ENCODE data around the gene PLA1A.
"Not testable (repeated sequence)": the region's sequence is repeated elsewhere in the genome, so short reads cannot be mapped to it uniquely, and the experiment has no call there.

Gene PLA1A

DNA sequence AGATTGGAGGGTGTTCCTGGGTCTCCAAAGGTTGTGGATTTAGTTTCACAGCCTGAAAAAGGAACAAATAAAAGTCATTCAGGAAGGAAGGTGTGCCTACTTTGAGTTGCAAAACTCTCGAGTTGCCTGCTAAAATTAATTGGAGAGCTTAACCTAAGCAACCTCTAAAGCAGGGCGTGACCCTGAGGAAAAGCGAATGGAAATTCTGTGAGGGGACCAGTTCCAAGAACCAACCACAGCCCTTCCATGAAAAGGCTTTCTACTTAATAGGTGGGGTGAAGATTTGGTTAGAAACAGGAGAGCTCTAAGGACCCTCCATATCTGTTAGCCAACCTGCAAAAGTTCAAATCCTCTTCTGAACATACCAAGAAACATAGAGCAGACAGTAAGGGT lies 39.8 kb upstream of the PLA1A start:
- peaks cover 7% of the 10 kb centered on the region for H3K4me1 ChIP-seq (ENCODE audit: control insufficient read depth, insufficient read depth, low read length)
- H3K27ac ChIP-seq (ENCODE audit: insufficient read depth, low read depth, low read length, poor library complexity, severe bottlenecking): no peak overlapping the region
- H3K36me3 ChIP-seq (ENCODE audit: control insufficient read depth, insufficient read depth, low read length): no peaks in the 10 kb centered on the region
- 95 to 96% methylated on average over 3 of the region's 3 CpGs for WGBS, 2 experiments
- H3K27me3 ChIP-seq (ENCODE audit: control insufficient read depth, insufficient read depth, low read length, poor library complexity, severe bottlenecking): no peaks in the 10 kb centered on the region
- no peaks in the 10 kb centered on the region for H3K9me3 ChIP-seq (ENCODE audit: control insufficient read depth, low read length)
- no peak overlapping the region for H3K4me3 ChIP-seq (ENCODE audit: insufficient read depth, low read depth, low read length)

DNA sequence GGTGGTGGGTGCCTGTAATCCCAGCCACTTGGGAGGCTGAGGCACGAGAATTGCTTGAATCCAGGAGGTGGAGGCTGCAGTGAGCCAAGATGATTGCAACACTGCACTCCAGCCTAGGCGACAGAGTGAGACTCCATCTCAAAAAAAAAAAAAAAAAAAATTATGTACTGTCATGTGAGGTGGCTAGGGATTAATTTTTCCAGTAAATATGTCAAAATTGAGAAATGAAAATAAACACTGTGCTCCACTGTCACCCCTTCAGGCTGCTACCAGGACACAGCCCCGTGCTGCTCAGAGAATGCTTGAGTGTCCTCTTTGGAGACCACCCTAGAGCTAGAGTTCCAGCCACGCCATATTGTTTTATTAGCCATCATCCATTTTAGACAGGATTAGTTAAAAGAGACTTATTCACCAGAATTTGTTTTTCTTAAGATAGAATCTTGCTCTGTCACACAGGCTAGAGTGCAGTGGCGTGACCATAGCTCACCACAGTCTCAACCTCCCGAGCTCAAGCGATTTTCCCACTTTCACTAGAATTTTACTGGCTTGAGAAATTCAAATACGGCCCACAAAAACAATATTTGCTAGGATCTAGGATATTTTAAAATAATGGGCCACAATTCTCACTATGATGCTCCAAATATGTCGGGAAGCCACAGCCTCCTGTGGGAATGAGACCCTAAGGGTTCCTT lies 38.9 kb upstream of the PLA1A start:
- Histone ChIP-seq H3K9me3 (ENCODE audit: control insufficient read depth, low read length) (no peaks in the 10 kb centered on the region), H3K27me3 (ENCODE audit: control insufficient read depth, insufficient read depth, low read length, poor library complexity, severe bottlenecking) (no peaks in the 10 kb centered on the region), H3K36me3 (ENCODE audit: control insufficient read depth, insufficient read depth, low read length) (no peaks in the 10 kb centered on the region), H3K4me1 (ENCODE audit: control insufficient read depth, insufficient read depth, low read length) (peaks cover 7% of the 10 kb centered on the region), H3K27ac (ENCODE audit: insufficient read depth, low read depth, low read length, poor library complexity, severe bottlenecking) (no peak overlapping the region), H3K4me3 (ENCODE audit: insufficient read depth, low read depth, low read length) (no peak overlapping the region)
- 92 to 94% methylated on average over 9 of the region's 9 CpGs for WGBS, 2 experiments

DNA sequence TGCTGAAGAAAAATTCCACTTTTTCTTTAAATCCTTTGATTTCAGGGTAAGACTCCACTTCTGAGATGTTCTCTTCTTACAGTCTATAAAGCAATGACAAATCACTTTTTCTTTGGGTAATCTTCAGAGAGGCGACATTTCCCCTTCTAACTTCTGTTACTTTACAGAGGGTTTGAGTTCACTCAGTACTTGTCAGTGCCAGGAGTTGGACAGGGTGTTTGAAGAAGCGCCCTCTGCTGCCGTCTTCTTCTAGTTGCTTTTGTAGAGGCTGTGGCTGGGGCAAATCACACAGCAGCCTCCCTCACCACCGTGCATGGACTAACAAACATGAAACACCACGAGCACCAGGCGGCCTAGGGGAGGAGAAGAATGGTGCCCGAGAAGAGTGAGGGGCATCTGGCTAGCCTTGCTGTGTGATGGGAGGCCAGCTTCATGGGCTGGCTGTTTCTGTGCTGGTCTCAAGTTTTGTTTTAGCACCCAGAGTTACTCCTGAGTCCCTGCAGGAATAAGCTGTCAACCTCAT lies 38.2 kb upstream of the PLA1A start, which contains the start of gene CD80:
CD80 (minus strand) TSS at position 174 of the 523 bp plus-strand sequence. CDS start 1,886 bp downstream, outside the sequence.
- Histone ChIP-seq H3K27ac (ENCODE audit: insufficient read depth, low read depth, low read length, poor library complexity, severe bottlenecking) (no peak within 1 kb of the TSS), H3K9me3 (ENCODE audit: control insufficient read depth, low read length) (no peaks in the 10 kb centered on the region), H3K4me3 (ENCODE audit: insufficient read depth, low read depth, low read length) (no peak within 1 kb of the TSS), H3K27me3 (ENCODE audit: control insufficient read depth, insufficient read depth, low read length, poor library complexity, severe bottlenecking) (no peaks in the 10 kb centered on the region), H3K36me3 (ENCODE audit: control insufficient read depth, insufficient read depth, low read length) (no peaks in the 10 kb centered on the region), H3K4me1 (ENCODE audit: control insufficient read depth, insufficient read depth, low read length) (peaks cover 7% of the 10 kb centered on the region)
- 35 to 42% methylated on average over 7 of the region's 7 CpGs for WGBS, 2 experiments

DNA sequence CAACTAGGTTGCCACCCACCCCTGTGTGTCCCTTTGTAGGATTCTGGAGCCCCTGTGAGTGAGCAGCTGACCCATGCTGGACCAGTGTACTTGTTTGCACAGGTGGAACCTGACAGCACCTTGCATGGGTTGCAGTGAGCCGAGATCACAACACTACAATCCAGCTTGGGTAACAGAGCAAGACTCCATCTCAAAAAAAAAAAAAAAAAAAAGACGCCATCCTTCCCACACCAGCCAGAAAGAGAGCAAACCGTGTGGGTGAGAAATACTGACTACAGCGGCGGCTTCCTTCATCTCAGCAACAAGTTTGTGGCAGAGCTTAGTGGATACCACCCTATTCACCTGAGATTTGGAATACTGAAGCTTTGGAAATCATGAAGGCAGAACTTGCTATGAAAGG lies 37.5 kb upstream of the PLA1A start:
- no peak overlapping the region for H3K4me3 ChIP-seq (ENCODE audit: insufficient read depth, low read depth, low read length)
- no peaks in the 10 kb centered on the region for H3K36me3 ChIP-seq (ENCODE audit: control insufficient read depth, insufficient read depth, low read length)

DNA sequence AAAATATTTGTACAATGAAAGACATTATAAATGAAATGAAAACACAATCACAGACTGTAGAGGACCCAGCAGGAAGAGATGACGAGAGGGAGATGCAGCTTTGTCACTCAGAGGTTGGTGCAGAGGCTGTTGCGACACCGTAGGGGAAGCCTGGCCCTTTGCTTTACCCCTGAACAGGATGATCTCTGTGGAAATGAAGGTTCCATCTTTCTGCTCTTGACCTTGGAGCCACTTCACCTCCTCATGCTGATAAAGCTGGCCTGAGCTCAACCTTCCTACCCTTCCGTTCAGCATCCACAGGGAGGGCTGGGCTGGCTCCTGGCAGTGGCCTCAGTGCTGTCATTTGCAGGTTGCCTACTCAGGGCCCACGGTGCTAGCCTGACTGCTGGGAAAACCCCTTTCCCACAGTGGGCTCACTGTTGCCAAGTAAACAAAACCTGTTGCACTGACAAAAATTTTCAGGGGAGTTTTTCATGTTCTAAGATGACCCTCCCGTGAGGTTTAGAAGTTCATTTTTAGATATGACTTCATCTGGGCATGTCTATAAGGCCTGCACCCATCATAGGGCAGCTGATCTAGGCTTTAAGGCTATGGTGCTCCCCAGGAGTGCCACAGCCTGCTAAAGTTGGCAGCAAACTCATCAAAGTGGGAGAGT lies 35.3 kb upstream of the PLA1A start:
- no peak overlapping the region for H3K4me3 ChIP-seq (ENCODE audit: insufficient read depth, low read depth, low read length)
- 84 to 87% methylated on average over 6 of the region's 6 CpGs for WGBS, 2 experiments
- no peak overlapping the region for H3K27ac ChIP-seq (ENCODE audit: insufficient read depth, low read depth, low read length, poor library complexity, severe bottlenecking)
- peaks cover 1% of the 10 kb centered on the region for H3K4me1 ChIP-seq (ENCODE audit: control insufficient read depth, insufficient read depth, low read length)
- no peaks in the 10 kb centered on the region for H3K9me3 ChIP-seq (ENCODE audit: control insufficient read depth, low read length)
- H3K27me3 ChIP-seq (ENCODE audit: control insufficient read depth, insufficient read depth, low read length, poor library complexity, severe bottlenecking): no peaks in the 10 kb centered on the region
- no peaks in the 10 kb centered on the region for H3K36me3 ChIP-seq (ENCODE audit: control insufficient read depth, insufficient read depth, low read length)

More for the DNA sequence above, 37.5 kb upstream of the PLA1A start:
- no peak overlapping the region for H3K27ac ChIP-seq (ENCODE audit: insufficient read depth, low read depth, low read length, poor library complexity, severe bottlenecking)
- WGBS, 2 experiments: 81 to 89% methylated on average over 4 to 5 of the region's 5 CpGs
- no peaks in the 10 kb centered on the region for H3K9me3 ChIP-seq (ENCODE audit: control insufficient read depth, low read length)
- peaks cover 7% of the 10 kb centered on the region for H3K4me1 ChIP-seq (ENCODE audit: control insufficient read depth, insufficient read depth, low read length)
- H3K27me3 ChIP-seq (ENCODE audit: control insufficient read depth, insufficient read depth, low read length, poor library complexity, severe bottlenecking): no peaks in the 10 kb centered on the region

DNA sequence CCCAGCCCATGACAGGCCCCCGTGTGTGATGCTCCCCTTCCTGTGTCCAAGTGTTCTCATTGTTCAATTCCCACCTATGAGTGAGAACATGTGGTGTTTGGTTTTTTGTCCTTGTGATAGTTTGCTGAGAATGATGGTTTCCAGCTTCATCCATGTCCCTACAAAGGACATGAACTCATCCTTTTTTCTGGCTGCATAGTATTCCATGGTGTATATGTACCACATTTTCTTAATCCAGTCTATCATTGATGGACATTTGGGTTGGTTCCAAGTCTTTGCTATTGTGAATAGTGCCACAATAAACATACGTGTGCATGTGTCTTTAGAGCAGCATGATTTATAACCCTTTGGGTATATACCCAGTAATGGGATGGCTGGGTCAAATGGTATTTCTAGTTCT lies 34.4 kb upstream of the PLA1A start:
- H3K27me3 ChIP-seq (ENCODE audit: control insufficient read depth, insufficient read depth, low read length, poor library complexity, severe bottlenecking); H3K27ac ChIP-seq (ENCODE audit: insufficient read depth, low read depth, low read length, poor library complexity, severe bottlenecking); H3K4me3 ChIP-seq (ENCODE audit: insufficient read depth, low read depth, low read length); H3K36me3 ChIP-seq (ENCODE audit: control insufficient read depth, insufficient read depth, low read length); H3K9me3 ChIP-seq (ENCODE audit: control insufficient read depth, low read length); H3K4me1 ChIP-seq (ENCODE audit: control insufficient read depth, insufficient read depth, low read length): not testable (repeated sequence)
- WGBS, 2 experiments: 100% methylated on average over 1 of the region's 2 CpGs; no CpG with 5 or more reads in 1 of the 2 experiments

DNA sequence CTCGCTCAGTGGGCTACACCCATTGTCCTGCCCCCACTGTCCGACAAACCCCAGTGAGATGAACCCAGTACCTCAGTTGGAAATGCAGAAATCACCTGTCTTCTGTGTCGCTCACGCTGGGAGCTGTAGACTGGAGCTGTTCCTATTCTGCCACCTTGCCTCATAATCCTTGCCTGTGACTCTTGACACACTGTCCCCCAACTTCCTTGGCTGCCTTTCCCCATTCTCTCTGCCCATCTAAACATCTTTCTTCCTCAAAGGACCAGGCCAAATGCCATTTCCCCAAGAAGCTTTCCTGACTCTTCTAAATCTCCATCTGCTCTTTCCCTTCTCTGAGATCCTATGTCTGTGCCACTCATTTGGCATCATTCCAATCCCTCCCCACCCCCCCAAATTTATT lies 28.5 kb upstream of the PLA1A start:
- no peaks in the 10 kb centered on the region for H3K9me3 ChIP-seq (ENCODE audit: control insufficient read depth, low read length)
- H3K36me3 ChIP-seq (ENCODE audit: control insufficient read depth, insufficient read depth, low read length): no peaks in the 10 kb centered on the region
- no peaks in the 10 kb centered on the region for H3K27me3 ChIP-seq (ENCODE audit: control insufficient read depth, insufficient read depth, low read length, poor library complexity, severe bottlenecking)
- no peak overlapping the region for H3K27ac ChIP-seq (ENCODE audit: insufficient read depth, low read depth, low read length, poor library complexity, severe bottlenecking)
- no peaks in the 10 kb centered on the region for H3K4me1 ChIP-seq (ENCODE audit: control insufficient read depth, insufficient read depth, low read length)
- H3K4me3 ChIP-seq (ENCODE audit: insufficient read depth, low read depth, low read length): no peak overlapping the region
- 93 to 94% methylated on average over 4 of the region's 4 CpGs for WGBS, 2 experiments

DNA sequence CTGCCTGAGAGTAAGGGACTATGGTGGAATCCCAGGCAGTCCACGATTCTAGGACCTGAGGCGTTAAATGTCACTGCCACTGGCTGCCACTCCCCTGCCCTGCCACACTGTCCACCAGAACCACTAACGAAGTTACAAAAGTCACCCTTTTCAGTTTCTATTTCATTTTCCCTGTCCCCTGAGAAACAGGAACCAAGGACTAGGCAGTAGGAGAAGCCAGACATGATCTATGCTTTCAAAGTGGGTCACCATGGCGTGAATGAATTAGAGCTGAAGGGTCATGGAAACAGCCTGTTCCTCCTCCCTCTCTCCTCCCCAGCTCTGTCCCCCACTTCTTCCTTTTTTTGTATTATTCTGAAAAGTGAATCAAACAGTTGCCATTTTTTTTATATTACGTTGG lies 27.5 kb upstream of the PLA1A start:
- H3K36me3 ChIP-seq (ENCODE audit: control insufficient read depth, insufficient read depth, low read length): no peaks in the 10 kb centered on the region
- no peak overlapping the region for H3K4me3 ChIP-seq (ENCODE audit: insufficient read depth, low read depth, low read length)
- no peaks in the 10 kb centered on the region for H3K4me1 ChIP-seq (ENCODE audit: control insufficient read depth, insufficient read depth, low read length)
- no peaks in the 10 kb centered on the region for H3K9me3 ChIP-seq (ENCODE audit: control insufficient read depth, low read length)
- no peaks in the 10 kb centered on the region for H3K27me3 ChIP-seq (ENCODE audit: control insufficient read depth, insufficient read depth, low read length, poor library complexity, severe bottlenecking)
- WGBS, 2 experiments: 90 to 94% methylated on average over 5 of the region's 5 CpGs
- H3K27ac ChIP-seq (ENCODE audit: insufficient read depth, low read depth, low read length, poor library complexity, severe bottlenecking): no peak overlapping the region

DNA sequence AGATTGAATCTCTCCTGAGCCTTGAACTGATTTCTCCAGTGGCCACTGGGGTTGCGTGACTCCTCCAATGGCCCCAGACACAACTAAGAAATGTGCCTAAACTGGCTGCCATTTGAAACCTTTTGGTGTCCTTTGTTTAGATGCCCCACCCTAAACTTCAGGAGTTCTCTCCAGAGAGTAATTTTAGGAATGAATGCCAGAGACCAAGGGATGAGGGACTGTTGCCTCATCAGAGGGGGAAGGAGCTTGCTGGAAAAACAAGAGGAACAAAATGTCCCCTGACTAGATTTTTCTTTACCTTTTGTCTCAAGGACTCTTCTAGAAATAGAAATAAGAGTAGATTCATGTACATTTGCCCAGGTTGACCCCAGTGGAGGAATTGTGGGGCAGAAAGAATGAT lies 26.5 kb upstream of the PLA1A start:
- Histone ChIP-seq H3K9me3 (ENCODE audit: control insufficient read depth, low read length) (no peaks in the 10 kb centered on the region), H3K27me3 (ENCODE audit: control insufficient read depth, insufficient read depth, low read length, poor library complexity, severe bottlenecking) (no peaks in the 10 kb centered on the region), H3K4me3 (ENCODE audit: insufficient read depth, low read depth, low read length) (no peak overlapping the region), H3K4me1 (ENCODE audit: control insufficient read depth, insufficient read depth, low read length) (no peaks in the 10 kb centered on the region), H3K36me3 (ENCODE audit: control insufficient read depth, insufficient read depth, low read length) (no peaks in the 10 kb centered on the region), H3K27ac (ENCODE audit: insufficient read depth, low read depth, low read length, poor library complexity, severe bottlenecking) (no peak overlapping the region)
- WGBS, 2 experiments: 93 to 95% methylated on average over 1 of the region's 1 CpG

DNA sequence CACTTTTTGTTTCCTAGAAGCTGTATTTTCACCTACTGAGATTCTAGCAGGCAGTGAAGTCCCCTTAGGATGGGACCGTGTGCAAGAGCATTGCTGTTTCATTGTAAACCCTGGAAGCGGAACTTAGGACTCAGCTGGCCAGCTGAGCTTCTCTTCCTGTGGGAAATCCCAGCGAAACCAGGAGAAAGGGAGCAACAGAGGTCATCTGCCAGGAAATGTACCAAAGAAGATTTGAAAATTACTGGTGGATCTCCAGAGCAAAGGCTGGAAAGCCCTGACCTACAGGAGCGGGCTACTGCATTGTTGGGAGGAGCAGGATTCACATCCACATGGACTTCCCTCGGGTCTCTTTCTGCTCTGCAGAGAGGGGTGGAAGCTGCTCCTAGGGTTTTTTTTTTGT lies 26.0 kb upstream of the PLA1A start:
- no peaks in the 10 kb centered on the region for H3K9me3 ChIP-seq (ENCODE audit: control insufficient read depth, low read length)
- no peak overlapping the region for H3K27ac ChIP-seq (ENCODE audit: insufficient read depth, low read depth, low read length, poor library complexity, severe bottlenecking)
- H3K36me3 ChIP-seq (ENCODE audit: control insufficient read depth, insufficient read depth, low read length): no peaks in the 10 kb centered on the region
- WGBS, 2 experiments: 72 to 75% methylated on average over 5 of the region's 5 CpGs
- no peaks in the 10 kb centered on the region for H3K27me3 ChIP-seq (ENCODE audit: control insufficient read depth, insufficient read depth, low read length, poor library complexity, severe bottlenecking)
- H3K4me1 ChIP-seq (ENCODE audit: control insufficient read depth, insufficient read depth, low read length): no peaks in the 10 kb centered on the region
- no peak overlapping the region for H3K4me3 ChIP-seq (ENCODE audit: insufficient read depth, low read depth, low read length)
